DMS 273 (cell line): Measurements from ENCODE around the gene CNP.

Source experiments
- DNase-seq: peaks from one replicate; lab custom pipeline; 2025; ENCODE audit not compliant: unreplicated experiment; lab: John Stamatoyannopoulos, UW

CNP gene

GRCh38 chr17:41971721-41972523 is 5.3 kb downstream of the CNP start:
- no peak for DNase-seq

GRCh38 chr17:41972571-41973407 is 6.2 kb downstream of the CNP start:
- DNase-seq, result peak; percentile 65

- no peak for DNase-seq
Measured at GRCh38 chr17:41973408-41973811, 6.8 kb downstream of the CNP start.

GRCh38 chr17:41974031-41974430 is 7.4 kb downstream of the CNP start:
- DNase-seq, result no peak

GRCh38 chr17:41974658-41975057 is 8.1 kb downstream of the CNP start:
- DNase-seq, result no peak

GRCh38 chr17:41975099-41976083 is 8.8 kb downstream of the CNP start:
- no peak for DNase-seq

GRCh38 chr17:41976142-41976768 is 9.7 kb downstream of the CNP start:
- DNase-seq, result no peak

- DNase-seq, result no peak
Measured at GRCh38 chr17:41977991-41978390, 11.4 kb downstream of the CNP start.

- DNase-seq, result no peak
Measured at GRCh38 chr17:41982026-41982760, 15.6 kb downstream of the CNP start.

GRCh38 chr17:41984454-41984853 is 17.9 kb downstream of the CNP start:
- DNase-seq, result no peak

- DNase-seq, result no peak
Measured at GRCh38 chr17:41985919-41986318, 19.3 kb downstream of the CNP start.

- DNase-seq, result no peak
Measured at GRCh38 chr17:41986634-41987033, 20.0 kb downstream of the CNP start.

GRCh38 chr17:41987642-41988041 is 21.0 kb downstream of the CNP start:
- DNase-seq, result no peak

GRCh38 chr17:41988418-41988817 is 21.8 kb downstream of the CNP start:
- DNase-seq, result no peak

GRCh38 chr17:41989702-41990419 is 23.3 kb downstream of the CNP start:
- no peak for DNase-seq

- no peak for DNase-seq
Measured at GRCh38 chr17:41992576-41992975, 26.0 kb downstream of the CNP start.

- no peak for DNase-seq
Measured at GRCh38 chr17:41996855-41997164, 30.2 kb downstream of the CNP start.

GRCh38 chr17:41998497-41998896 is 31.9 kb downstream of the CNP start:
- no peak for DNase-seq

- DNase-seq, result no peak
Measured at GRCh38 chr17:42000413-42001133, 34.0 kb downstream of the CNP start.
